ENCODE measurements around the gene KRT8. TPM values are rescaled to one million over a fixed set of nuclear protein-coding genes. Genes with fewer than 3 reads are reported as not detected.
"Not testable (repeated sequence)": the region's sequence is repeated elsewhere in the genome, so short reads cannot be mapped to it uniquely, and the experiment has no call there.

The KRT8 gene
- polyA plus RNA-seq (2013, experiment 1 of 4) = 240 TPM
- 242 TPM for polyA plus RNA-seq (2013, experiment 2 of 4)
- polyA plus RNA-seq (2013, experiment 3 of 4) = 172 TPM
- 169 TPM for polyA plus RNA-seq (2013, experiment 4 of 4)

GRCh38 chr12:52904509-52905300 is at the start of gene KRT8:
KRT8 (minus strand) TSS chr12:52905076; CDS start chr12:52904981, 95 bp downstream.
- not testable (repeated sequence) for H3K9me3 ChIP-seq (ENCODE audit: control insufficient read depth, low read length); H3K36me3 ChIP-seq (ENCODE audit: control insufficient read depth, insufficient read depth, low read length); H3K27me3 ChIP-seq (ENCODE audit: control insufficient read depth, insufficient read depth, low read length, poor library complexity, severe bottlenecking); H3K4me1 ChIP-seq (ENCODE audit: control insufficient read depth, insufficient read depth, low read length)
- H3K27ac ChIP-seq (ENCODE audit: insufficient read depth, low read depth, low read length, poor library complexity, severe bottlenecking) = peak within 1 kb of the TSS; percentile 26
- whole genome bisulfite sequencing, 2 experiments = 3% methylated on average over 33 of the region's 33 CpGs
- H3K4me3 ChIP-seq (ENCODE audit: insufficient read depth, low read depth, low read length) = peak within 1 kb of the TSS; percentile 64

- H3K9me3 ChIP-seq (ENCODE audit: control insufficient read depth, low read length) = no peaks in the 10 kb centered on the region
- H3K36me3 ChIP-seq (ENCODE audit: control insufficient read depth, insufficient read depth, low read length) = peaks cover 2% of the 10 kb centered on the region
- H3K4me1 ChIP-seq (ENCODE audit: control insufficient read depth, insufficient read depth, low read length) = no peaks in the 10 kb centered on the region
- no peak overlapping the region for H3K27ac ChIP-seq (ENCODE audit: insufficient read depth, low read depth, low read length, poor library complexity, severe bottlenecking)
- 87 to 89% methylated on average over 7 of the region's 7 CpGs for WGBS, 2 experiments
- H3K4me3 ChIP-seq (ENCODE audit: insufficient read depth, low read depth, low read length) = no peak overlapping the region
- no peaks in the 10 kb centered on the region for H3K27me3 ChIP-seq (ENCODE audit: control insufficient read depth, insufficient read depth, low read length, poor library complexity, severe bottlenecking)
These were observed 48.4 kb upstream of the KRT8 start for GRCh38 chr12:52953181-52953841.

GRCh38 chr12:52952076-52952801 is 47.4 kb upstream of the KRT8 start:
- H3K27me3 ChIP-seq (ENCODE audit: control insufficient read depth, insufficient read depth, low read length, poor library complexity, severe bottlenecking) = no peaks in the 10 kb centered on the region
- no peak overlapping the region for H3K27ac ChIP-seq (ENCODE audit: insufficient read depth, low read depth, low read length, poor library complexity, severe bottlenecking)
- H3K4me1 ChIP-seq (ENCODE audit: control insufficient read depth, insufficient read depth, low read length) = no peaks in the 10 kb centered on the region
- no peaks in the 10 kb centered on the region for H3K9me3 ChIP-seq (ENCODE audit: control insufficient read depth, low read length)
- peaks cover 2% of the 10 kb centered on the region for H3K36me3 ChIP-seq (ENCODE audit: control insufficient read depth, insufficient read depth, low read length)
- H3K4me3 ChIP-seq (ENCODE audit: insufficient read depth, low read depth, low read length) = no peak overlapping the region
- 90 to 91% methylated on average over 15 of the region's 15 CpGs for WGBS, 2 experiments

- no peak overlapping the region for H3K4me3 ChIP-seq (ENCODE audit: insufficient read depth, low read depth, low read length)
- no peaks in the 10 kb centered on the region for H3K27me3 ChIP-seq (ENCODE audit: control insufficient read depth, insufficient read depth, low read length, poor library complexity, severe bottlenecking)
- peaks cover 6% of the 10 kb centered on the region for H3K4me1 ChIP-seq (ENCODE audit: control insufficient read depth, insufficient read depth, low read length)
- H3K9me3 ChIP-seq (ENCODE audit: control insufficient read depth, low read length) = no peaks in the 10 kb centered on the region
- peaks cover 2% of the 10 kb centered on the region for H3K36me3 ChIP-seq (ENCODE audit: control insufficient read depth, insufficient read depth, low read length)
- no peak overlapping the region for H3K27ac ChIP-seq (ENCODE audit: insufficient read depth, low read depth, low read length, poor library complexity, severe bottlenecking)
- 91 to 93% methylated on average over 6 of the region's 6 CpGs for WGBS, 2 experiments
These were observed 46.8 kb upstream of the KRT8 start for GRCh38 chr12:52951640-52952039.

GRCh38 chr12:52951126-52951525 is 46.2 kb upstream of the KRT8 start:
- Histone ChIP-seq H3K9me3 (ENCODE audit: control insufficient read depth, low read length) (no peaks in the 10 kb centered on the region), H3K27ac (ENCODE audit: insufficient read depth, low read depth, low read length, poor library complexity, severe bottlenecking) (no peak overlapping the region), H3K27me3 (ENCODE audit: control insufficient read depth, insufficient read depth, low read length, poor library complexity, severe bottlenecking) (no peaks in the 10 kb centered on the region), H3K4me1 (ENCODE audit: control insufficient read depth, insufficient read depth, low read length) (peaks cover 11% of the 10 kb centered on the region), H3K36me3 (ENCODE audit: control insufficient read depth, insufficient read depth, low read length) (peaks cover 2% of the 10 kb centered on the region), H3K4me3 (ENCODE audit: insufficient read depth, low read depth, low read length) (no peak overlapping the region)
- WGBS, 2 experiments = 92 to 100% methylated on average over 1 of the region's 1 CpG

GRCh38 chr12:52950553-52950952 is 45.7 kb upstream of the KRT8 start:
- Histone ChIP-seq H3K4me1 (ENCODE audit: control insufficient read depth, insufficient read depth, low read length) (peaks cover 17% of the 10 kb centered on the region), H3K4me3 (ENCODE audit: insufficient read depth, low read depth, low read length) (peak overlapping the region; percentile 45), H3K9me3 (ENCODE audit: control insufficient read depth, low read length) (no peaks in the 10 kb centered on the region), H3K27ac (ENCODE audit: insufficient read depth, low read depth, low read length, poor library complexity, severe bottlenecking) (no peak overlapping the region), H3K36me3 (ENCODE audit: control insufficient read depth, insufficient read depth, low read length) (peaks cover 2% of the 10 kb centered on the region), H3K27me3 (ENCODE audit: control insufficient read depth, insufficient read depth, low read length, poor library complexity, severe bottlenecking) (no peaks in the 10 kb centered on the region)
- 95 to 98% methylated on average over 7 of the region's 7 CpGs for WGBS, 2 experiments

- Histone ChIP-seq H3K4me3 (ENCODE audit: insufficient read depth, low read depth, low read length) (peak overlapping the region; percentile 45), H3K4me1 (ENCODE audit: control insufficient read depth, insufficient read depth, low read length) (peaks cover 26% of the 10 kb centered on the region), H3K27me3 (ENCODE audit: control insufficient read depth, insufficient read depth, low read length, poor library complexity, severe bottlenecking) (no peaks in the 10 kb centered on the region), H3K36me3 (ENCODE audit: control insufficient read depth, insufficient read depth, low read length) (peaks cover 2% of the 10 kb centered on the region), H3K27ac (ENCODE audit: insufficient read depth, low read depth, low read length, poor library complexity, severe bottlenecking) (no peak overlapping the region), H3K9me3 (ENCODE audit: control insufficient read depth, low read length) (no peaks in the 10 kb centered on the region)
- 8 to 9% methylated on average over 13 of the region's 13 CpGs for WGBS, 2 experiments
These were observed 44.8 kb upstream of the KRT8 start for GRCh38 chr12:52949413-52950331.

- Histone ChIP-seq H3K27me3 (ENCODE audit: control insufficient read depth, insufficient read depth, low read length, poor library complexity, severe bottlenecking) (no peaks in the 10 kb centered on the region), H3K36me3 (ENCODE audit: control insufficient read depth, insufficient read depth, low read length) (peaks cover 2% of the 10 kb centered on the region), H3K4me1 (ENCODE audit: control insufficient read depth, insufficient read depth, low read length) (peaks cover 37% of the 10 kb centered on the region), H3K4me3 (ENCODE audit: insufficient read depth, low read depth, low read length) (no peak overlapping the region), H3K27ac (ENCODE audit: insufficient read depth, low read depth, low read length, poor library complexity, severe bottlenecking) (no peak overlapping the region), H3K9me3 (ENCODE audit: control insufficient read depth, low read length) (no peaks in the 10 kb centered on the region)
- 53 to 59% methylated on average over 12 of the region's 12 CpGs for WGBS, 2 experiments
These were observed 43.0 kb upstream of the KRT8 start for GRCh38 chr12:52947738-52948423.
